Neural progenitor cell (in vitro differentiated cells): ENCODE results near the gene UTS2B. TPM values are rescaled to one million over a fixed set of nuclear protein-coding genes. Genes with fewer than 3 reads are reported as not detected.

Experiments
- DNase-seq: peaks from one replicate; pipeline ENCODE4 v3.0.0-alpha.2; 2016; ENCODE audit warnings: low spot score
- H2AFZ ChIP-seq: fragments of 200-600 bp; sonication (generic); replicated peaks from 2 replicates; pipeline ENCODE4 v1.6.1; 2016; ENCODE audit warnings: antibody characterized with exemption
- H3F3A ChIP-seq: fragments of 200-600 bp; sonication (generic); 2 replicates; pipeline ENCODE4 v1.6.1; 2016; ENCODE audit warnings: antibody characterized with exemption, low read depth
- H3K27ac ChIP-seq: fragments of 200-600 bp; sonication (generic); 2 replicates; pipeline ENCODE4 v1.5.1; 2016; ENCODE audit warnings: mild to moderate bottlenecking
- H3K27me3 ChIP-seq: fragments of 200-600 bp; sonication (generic); 2 replicates; pipeline ENCODE4 v1.6.1; 2016; ENCODE audit warnings: mild to moderate bottlenecking, moderate library complexity
- H3K36me3 ChIP-seq: fragments of 200-600 bp; sonication (generic); 2 replicates; pipeline ENCODE4 v1.5.1; 2016
- H3K4me1 ChIP-seq: fragments of 200-600 bp; sonication (generic); 2 replicates; pipeline ENCODE4 v1.6.1; 2016; ENCODE audit warnings: mixed run types
- H3K4me2 ChIP-seq: fragments of 200-600 bp; sonication (generic); 2 replicates; pipeline ENCODE4 v1.6.1; 2016
- H3K4me3 ChIP-seq: fragments of 200-600 bp; sonication (generic); 2 replicates; pipeline ENCODE4 v1.5.1; 2016
- H3K79me2 ChIP-seq: fragments of 200-600 bp; sonication (generic); 2 replicates; pipeline ENCODE4 v1.6.1; 2016; ENCODE audit warnings: low read depth
- H3K9ac ChIP-seq: fragments of 200-600 bp; sonication (generic); 2 replicates; pipeline ENCODE4 v1.6.1; 2016
- H3K9me3 ChIP-seq: fragments of 200-600 bp; sonication (generic); 2 replicates; pipeline ENCODE4 v1.5.1; 2016; ENCODE audit warnings: low read depth
- H4K20me1 ChIP-seq: fragments of 200-600 bp; sonication (generic); 2 replicates; pipeline ENCODE4 v1.6.1; 2016; ENCODE audit warnings: low read depth
- H3K27ac Mint-ChIP-seq: 3 replicates; pipeline ENCODE4 v1.8.0; 2021; ENCODE audit warnings: mixed read lengths
- H3K27me3 Mint-ChIP-seq: 2 replicates; pipeline ENCODE4 v1.8.0; 2022; ENCODE audit warnings: low read depth, mild to moderate bottlenecking, inconsistent platforms, moderate library complexity, mixed read lengths; ENCODE audit not compliant: insufficient read depth
- H3K36me3 Mint-ChIP-seq: 3 replicates; pipeline ENCODE4 v1.8.0; 2021; ENCODE audit warnings: mixed read lengths
- H3K4me1 Mint-ChIP-seq: 3 replicates; pipeline ENCODE4 v1.8.0; 2021; ENCODE audit warnings: mixed read lengths
- H3K4me3 Mint-ChIP-seq: 3 replicates; pipeline ENCODE4 v1.8.0; 2021; ENCODE audit warnings: mild to moderate bottlenecking, moderate library complexity, mixed read lengths
- H3K9me3 Mint-ChIP-seq: 3 replicates; pipeline ENCODE4 v1.8.0; 2020; ENCODE audit warnings: mixed read lengths
- EZH2 ChIP-seq: fragments of 200-600 bp; sonication (generic); IDR thresholded peaks from 2 replicates; pipeline ENCODE4 v1.6.1; 2017; ENCODE audit warnings: antibody characterized with exemption, mild to moderate bottlenecking, moderate library complexity
- EZH2phosphoT487 ChIP-seq: fragments of 200-600 bp; sonication (generic); IDR thresholded peaks from 2 replicates; pipeline ENCODE4 v1.6.1; 2017; ENCODE audit warnings: antibody characterized with exemption
- total RNA-seq: library from RNA; depleted of rRNA; stranded (reverse); fragments of >200 nt; gene quantifications from 2 replicates; pipeline ENCODE4 v1.2.3, GENCODE V29; 2015; ENCODE audit warnings: low replicate concordance
- TF ChIP-seq, protein P1 (sequence below): fragments of 200-600 bp; sonication (generic); IDR thresholded peaks from 2 replicates; pipeline ENCODE4 v1.5.1; 2017; ENCODE audit warnings: antibody characterized with exemption, mild to moderate bottlenecking

The UTS2B gene
- total RNA-seq, 1 donor from 2014 or later: not detected

DNA sequence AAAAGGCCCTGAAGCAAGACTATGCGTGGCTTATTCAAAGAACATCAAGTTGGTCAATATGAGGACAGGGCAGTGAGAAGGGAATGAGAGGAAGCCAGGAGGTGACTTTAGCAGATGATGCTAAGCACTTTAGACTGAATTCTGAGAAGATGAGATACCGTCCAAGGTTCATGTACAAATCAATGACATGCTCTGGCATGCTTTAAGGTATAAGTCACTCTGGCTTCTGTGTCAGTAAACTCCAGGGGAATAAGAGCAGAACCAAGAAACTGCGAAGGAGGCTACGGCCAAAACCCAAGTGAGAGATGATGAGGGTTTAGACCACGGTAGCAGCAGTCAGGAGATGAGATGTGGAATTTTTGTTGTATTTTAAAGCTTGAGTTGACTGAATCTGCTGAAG lies 10.0 kb downstream of the UTS2B start:
- H3K79me2 ChIP-seq: no peaks in the 10 kb centered on the region
- no peak overlapping the region for H2AFZ ChIP-seq
- H3K4me1 ChIP-seq: no peaks in the 10 kb centered on the region
- DNase-seq: no peak
- Mint-ChIP-seq H3K4me3 (no peak overlapping the region), H3K27ac (no peak overlapping the region), H3K9me3 (no peaks in the 10 kb centered on the region), H3K4me1 (no peaks in the 10 kb centered on the region), H3K36me3 (no peaks in the 10 kb centered on the region), H3K27me3 (peaks cover 7% of the 10 kb centered on the region)
- H3K27ac ChIP-seq: no peak overlapping the region
- no peaks in the 10 kb centered on the region for H3K27me3 ChIP-seq
- no peak overlapping the region for H3K4me3 ChIP-seq
- no peak overlapping the region for H3K4me2 ChIP-seq
- TF ChIP-seq EZH2: no peak
- TF ChIP-seq, protein P1, sequence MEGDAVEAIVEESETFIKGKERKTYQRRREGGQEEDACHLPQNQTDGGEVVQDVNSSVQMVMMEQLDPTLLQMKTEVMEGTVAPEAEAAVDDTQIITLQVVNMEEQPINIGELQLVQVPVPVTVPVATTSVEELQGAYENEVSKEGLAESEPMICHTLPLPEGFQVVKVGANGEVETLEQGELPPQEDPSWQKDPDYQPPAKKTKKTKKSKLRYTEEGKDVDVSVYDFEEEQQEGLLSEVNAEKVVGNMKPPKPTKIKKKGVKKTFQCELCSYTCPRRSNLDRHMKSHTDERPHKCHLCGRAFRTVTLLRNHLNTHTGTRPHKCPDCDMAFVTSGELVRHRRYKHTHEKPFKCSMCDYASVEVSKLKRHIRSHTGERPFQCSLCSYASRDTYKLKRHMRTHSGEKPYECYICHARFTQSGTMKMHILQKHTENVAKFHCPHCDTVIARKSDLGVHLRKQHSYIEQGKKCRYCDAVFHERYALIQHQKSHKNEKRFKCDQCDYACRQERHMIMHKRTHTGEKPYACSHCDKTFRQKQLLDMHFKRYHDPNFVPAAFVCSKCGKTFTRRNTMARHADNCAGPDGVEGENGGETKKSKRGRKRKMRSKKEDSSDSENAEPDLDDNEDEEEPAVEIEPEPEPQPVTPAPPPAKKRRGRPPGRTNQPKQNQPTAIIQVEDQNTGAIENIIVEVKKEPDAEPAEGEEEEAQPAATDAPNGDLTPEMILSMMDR: no peak
- H3F3A ChIP-seq: no peaks in the 10 kb centered on the region
- H3K36me3 ChIP-seq: no peaks in the 10 kb centered on the region
- H3K9me3 ChIP-seq: no peaks in the 10 kb centered on the region
- H4K20me1 ChIP-seq: no peaks in the 10 kb centered on the region
- no peak overlapping the region for H3K9ac ChIP-seq

DNA sequence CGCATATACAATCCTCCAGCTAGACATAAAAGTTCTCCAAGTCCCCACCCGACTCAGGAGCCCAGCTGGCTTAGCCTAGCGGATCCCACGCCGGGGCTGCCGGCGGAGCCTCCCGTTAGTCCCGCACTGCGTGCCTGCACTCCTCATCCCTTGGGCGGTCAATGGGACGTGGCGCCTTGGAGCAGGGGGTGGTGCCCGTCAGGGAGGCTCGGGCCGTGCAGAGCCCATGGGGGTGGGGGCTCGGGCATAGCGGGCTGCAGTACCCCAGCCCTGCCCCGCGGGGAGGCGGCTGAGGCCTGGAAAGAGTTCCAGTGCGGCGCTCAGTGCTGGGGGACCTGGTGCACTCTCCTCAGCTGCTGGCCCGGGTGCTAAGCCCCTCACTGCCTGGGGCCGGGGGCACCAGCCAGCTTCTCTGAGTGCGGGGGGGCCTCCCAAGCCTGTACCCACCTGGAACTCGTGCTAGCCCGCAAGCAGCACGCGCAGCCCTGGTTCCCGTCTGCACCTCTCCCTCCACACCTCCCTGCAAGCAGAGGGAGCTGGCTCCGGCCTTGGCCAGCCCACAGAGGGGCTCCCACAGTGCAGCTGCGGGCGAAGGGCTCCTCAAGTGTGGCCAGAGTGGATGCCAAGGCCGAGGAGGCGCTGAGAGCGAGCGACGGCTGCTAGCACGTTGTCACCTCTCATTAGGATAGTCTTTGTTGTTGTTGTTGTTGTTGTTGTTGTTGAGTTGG lies 13.3 kb downstream of the UTS2B start:
- no peaks in the 10 kb centered on the region for H3K27me3 ChIP-seq
- H3K4me3 ChIP-seq: no peak overlapping the region
- H3K4me1 Mint-ChIP-seq: no peaks in the 10 kb centered on the region
- TF ChIP-seq EZH2phosphoT487: no peak
- TF ChIP-seq, protein P1: no peak
- no peak for TF ChIP-seq EZH2
- H3K4me1 ChIP-seq: no peaks in the 10 kb centered on the region
- DNase-seq: no peak
- H3K27me3 Mint-ChIP-seq: peaks cover 2% of the 10 kb centered on the region
- no peak overlapping the region for H3K27ac Mint-ChIP-seq
- no peak overlapping the region for H3K27ac ChIP-seq
- H3K4me3 Mint-ChIP-seq: no peak overlapping the region
- H3K79me2 ChIP-seq: no peaks in the 10 kb centered on the region
- H3K9me3 ChIP-seq: no peaks in the 10 kb centered on the region
- no peaks in the 10 kb centered on the region for H3K36me3 Mint-ChIP-seq
- H3K9ac ChIP-seq: no peak overlapping the region
- no peaks in the 10 kb centered on the region for H3K9me3 Mint-ChIP-seq
- H3K4me2 ChIP-seq: no peak overlapping the region
- no peaks in the 10 kb centered on the region for H4K20me1 ChIP-seq
- H3K36me3 ChIP-seq: no peaks in the 10 kb centered on the region
- no peaks in the 10 kb centered on the region for H3F3A ChIP-seq
- H2AFZ ChIP-seq: no peak overlapping the region

DNA sequence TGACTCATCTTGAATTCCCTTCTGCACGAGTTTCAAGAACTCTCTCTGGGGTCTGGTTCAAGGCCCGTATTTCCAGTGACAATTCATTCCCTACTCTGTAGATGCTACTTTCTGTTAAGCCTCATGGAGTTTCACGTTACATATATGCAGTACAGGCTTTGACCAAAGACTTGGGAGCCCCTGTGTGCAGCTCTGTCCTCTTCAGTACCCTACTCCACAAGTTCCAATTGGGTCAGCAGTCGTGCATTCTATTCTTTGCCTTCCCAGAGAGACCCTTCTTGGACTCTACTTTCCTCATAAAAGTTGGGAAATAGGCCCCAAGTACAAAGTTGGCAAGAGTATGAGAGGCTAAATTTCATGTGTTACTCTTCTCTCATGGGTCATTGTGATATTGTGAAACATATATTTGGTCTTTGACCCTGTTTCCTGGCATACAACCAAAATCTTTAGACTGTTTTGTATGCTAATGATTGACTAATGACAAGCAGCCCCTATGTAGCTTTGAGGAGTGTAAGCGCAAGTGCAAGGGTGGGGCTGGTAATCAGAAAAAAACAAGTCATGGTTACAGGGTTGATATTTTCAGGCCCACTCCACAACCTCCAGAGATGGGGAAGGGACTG lies 16.1 kb downstream of the UTS2B start:
- peaks cover 2% of the 10 kb centered on the region for H3K27me3 Mint-ChIP-seq
- H4K20me1 ChIP-seq: no peaks in the 10 kb centered on the region
- DNase-seq: no peak
- no peaks in the 10 kb centered on the region for H3K4me1 ChIP-seq
- H3K9me3 Mint-ChIP-seq: no peaks in the 10 kb centered on the region
- H2AFZ ChIP-seq: no peak overlapping the region
- no peak overlapping the region for H3K27ac ChIP-seq
- H3K27me3 ChIP-seq: no peaks in the 10 kb centered on the region
- H3K79me2 ChIP-seq: no peaks in the 10 kb centered on the region
- H3K27ac Mint-ChIP-seq: no peak overlapping the region
- H3K36me3 Mint-ChIP-seq: no peaks in the 10 kb centered on the region
- TF ChIP-seq, protein P1: no peak
- no peak for TF ChIP-seq EZH2
- no peak for TF ChIP-seq EZH2phosphoT487
- no peaks in the 10 kb centered on the region for H3F3A ChIP-seq
- H3K36me3 ChIP-seq: no peaks in the 10 kb centered on the region
- no peaks in the 10 kb centered on the region for H3K9me3 ChIP-seq
- H3K4me3 Mint-ChIP-seq: no peak overlapping the region
- no peak overlapping the region for H3K4me2 ChIP-seq
- H3K4me1 Mint-ChIP-seq: no peaks in the 10 kb centered on the region
- no peak overlapping the region for H3K9ac ChIP-seq
- no peak overlapping the region for H3K4me3 ChIP-seq
